Fibroblast of skin of scalp (primary cell): ENCODE measurements around the gene TAL2.

ENCODE experiments used
- DNase-seq: peaks from one replicate; pipeline ENCODE4 v3.0.0-alpha.2; 2013

The TAL2 gene

GRCh38 chr9:105710638-105711037 lies 48.4 kb downstream of the TAL2 start:
- no peak for DNase-seq

GRCh38 chr9:105711867-105712266 lies 49.6 kb downstream of the TAL2 start:
- DNase-seq, result no peak

GRCh38 chr9:105712297-105712696 lies 50.0 kb downstream of the TAL2 start:
- no peak for DNase-seq
